OCI-LY1 (cell line): ENCODE results near the gene ANKFN1.

Experiments
- CTCF ChIP-seq: fragments of 200-600 bp; sonication (generic), shearing (Covaris generic); IDR thresholded peaks from 2 replicates; pipeline ENCODE4 v1.5.1; 2017; ENCODE audit warnings: mild to moderate bottlenecking, antibody characterized with exemption, low read length, moderate library complexity, mixed read lengths
- EZH2 ChIP-seq: fragments of 200-600 bp; sonication (generic), shearing (Covaris generic); IDR thresholded peaks from 2 replicates; pipeline ENCODE4 v1.8.0; 2017; ENCODE audit warnings: borderline replicate concordance, mixed run types, mild to moderate bottlenecking, antibody characterized with exemption, low read length, moderate library complexity, mixed read lengths

GRCh38 chr17:56395787-56396186 is 242.5 kb downstream of the ANKFN1 start:
- no peak for TF ChIP-seq CTCF
- no peak for TF ChIP-seq EZH2
